GM21526 (cell line): ENCODE data around the gene FAM20C.

ENCODE experiments used
- ATAC-seq: cut with Tn5 transposase; IDR thresholded peaks from one replicate; pipeline ENCODE4 v1.9.1; 2021; ENCODE audit warnings: moderate library complexity; ENCODE audit not compliant: unreplicated experiment, low FRiP score

FAM20C gene

GRCh38 chr7:221978-222715 lies 29.8 kb downstream of the FAM20C start:
- ATAC-seq = no peak

GRCh38 chr7:222716-223041 lies 30.3 kb downstream of the FAM20C start:
- no peak for ATAC-seq

GRCh38 chr7:223118-223800 lies 30.9 kb downstream of the FAM20C start:
- no peak for ATAC-seq

DNA sequence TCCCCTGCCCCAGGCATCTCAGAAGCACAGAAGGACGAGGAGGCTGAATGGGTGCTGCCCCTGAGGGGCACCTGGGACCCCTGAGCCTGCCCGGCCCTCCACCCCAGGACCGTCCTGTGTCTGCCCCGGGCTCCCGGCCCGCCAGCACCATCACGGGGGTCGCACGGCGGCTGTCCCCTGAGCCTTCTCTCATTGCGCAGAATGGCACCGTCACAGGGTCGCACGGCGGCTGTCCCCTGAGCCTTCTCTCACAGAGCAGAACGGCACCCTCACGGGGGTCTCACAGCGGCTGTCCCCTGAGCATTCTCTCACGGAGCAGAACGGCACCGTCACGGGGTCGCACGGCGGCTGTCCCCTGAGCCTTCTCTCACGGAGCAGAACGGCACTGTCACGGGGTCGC lies 31.5 kb downstream of the FAM20C start:
- ATAC-seq = no peak

DNA sequence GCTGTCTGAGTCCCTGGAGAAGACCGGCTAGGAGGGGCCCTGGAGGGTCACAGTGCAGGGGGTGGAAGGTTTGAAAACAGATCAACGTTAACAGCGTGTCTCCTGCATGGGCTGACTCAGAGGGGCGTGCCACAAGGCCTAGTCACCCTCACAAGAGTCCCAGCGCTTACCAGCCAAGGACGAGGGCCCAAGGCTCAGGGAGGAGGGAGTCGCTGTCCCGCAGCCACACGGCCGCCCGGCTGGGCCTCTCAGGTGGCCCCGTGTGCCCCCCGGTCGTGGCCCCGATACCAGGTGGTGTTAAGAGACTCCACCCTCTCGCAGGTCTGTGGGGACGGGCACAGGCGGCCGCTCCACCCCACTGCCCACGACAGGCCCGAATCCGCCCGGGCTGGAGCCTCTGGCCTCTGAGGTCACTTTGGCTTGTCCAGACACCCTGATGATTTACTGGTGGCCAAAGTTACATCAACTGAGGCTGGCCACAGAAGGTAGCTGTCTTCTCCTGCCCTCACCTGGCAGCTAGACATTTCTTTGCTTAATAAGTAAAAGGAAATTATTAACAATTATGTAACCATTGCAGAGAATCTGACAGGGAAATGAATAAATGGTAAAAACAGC lies 34.0 kb downstream of the FAM20C start:
- no peak for ATAC-seq

DNA sequence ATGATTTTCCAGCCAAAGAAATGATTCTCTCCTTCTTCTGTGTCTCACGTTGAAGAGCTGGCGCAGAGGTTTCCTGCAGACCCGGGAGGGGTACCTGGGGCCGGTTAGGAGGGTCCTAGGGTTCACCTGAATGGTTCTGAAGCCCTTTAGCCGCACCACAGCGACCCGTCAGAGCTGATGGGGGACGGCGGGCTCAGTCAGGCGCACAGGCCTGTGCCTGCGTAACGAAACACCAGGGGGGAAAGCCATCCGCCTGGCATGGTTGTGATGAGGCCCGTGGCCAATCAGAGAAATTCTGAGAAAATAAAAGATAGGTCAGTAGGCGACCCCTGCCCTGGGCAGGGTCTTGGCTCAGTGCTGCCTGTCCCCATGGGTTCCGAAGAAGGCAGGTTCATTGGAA lies 35.6 kb downstream of the FAM20C start:
- ATAC-seq = no peak

DNA sequence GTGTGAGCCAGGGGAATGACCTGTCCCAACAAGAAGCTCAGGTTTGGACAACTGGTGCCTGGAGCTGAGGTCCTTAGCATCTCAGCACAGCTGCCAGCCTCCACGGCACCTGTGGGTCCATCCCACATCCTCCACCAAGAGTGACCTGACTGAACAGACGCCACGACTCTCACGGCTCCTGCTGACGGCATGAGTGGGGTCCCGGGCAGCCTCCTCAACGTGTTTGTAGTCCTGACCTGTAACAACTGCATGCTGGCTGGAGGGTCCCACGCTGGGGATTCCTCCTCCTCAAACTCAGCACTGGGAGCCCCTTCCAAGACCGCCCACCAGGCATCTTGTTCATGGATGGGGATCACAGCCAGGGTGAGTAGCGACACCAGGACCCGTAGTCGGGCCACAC lies 36.2 kb downstream of the FAM20C start:
- no peak for ATAC-seq

GRCh38 chr7:229184-229964 lies 37.0 kb downstream of the FAM20C start:
- no peak for ATAC-seq

DNA sequence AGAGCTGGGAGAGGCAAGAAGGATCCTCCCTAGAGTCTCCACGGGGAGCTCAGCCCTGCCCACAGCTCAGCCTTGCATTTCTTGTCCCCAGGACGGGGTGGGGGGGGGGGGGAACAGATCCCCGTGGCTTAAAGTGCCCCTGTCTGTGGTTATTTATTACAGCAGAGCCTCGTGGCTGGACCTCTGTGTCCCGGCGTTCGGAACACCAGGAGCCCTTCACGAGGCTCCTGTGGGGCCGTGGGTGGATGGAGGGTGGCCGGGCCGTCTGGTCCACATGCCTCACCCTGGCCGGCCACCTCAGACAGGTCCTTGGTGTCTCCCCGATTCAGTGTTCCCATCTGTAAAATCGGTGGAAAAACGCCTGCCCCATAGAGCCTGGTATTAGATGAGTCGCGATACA lies 37.9 kb downstream of the FAM20C start:
- ATAC-seq = no peak

DNA sequence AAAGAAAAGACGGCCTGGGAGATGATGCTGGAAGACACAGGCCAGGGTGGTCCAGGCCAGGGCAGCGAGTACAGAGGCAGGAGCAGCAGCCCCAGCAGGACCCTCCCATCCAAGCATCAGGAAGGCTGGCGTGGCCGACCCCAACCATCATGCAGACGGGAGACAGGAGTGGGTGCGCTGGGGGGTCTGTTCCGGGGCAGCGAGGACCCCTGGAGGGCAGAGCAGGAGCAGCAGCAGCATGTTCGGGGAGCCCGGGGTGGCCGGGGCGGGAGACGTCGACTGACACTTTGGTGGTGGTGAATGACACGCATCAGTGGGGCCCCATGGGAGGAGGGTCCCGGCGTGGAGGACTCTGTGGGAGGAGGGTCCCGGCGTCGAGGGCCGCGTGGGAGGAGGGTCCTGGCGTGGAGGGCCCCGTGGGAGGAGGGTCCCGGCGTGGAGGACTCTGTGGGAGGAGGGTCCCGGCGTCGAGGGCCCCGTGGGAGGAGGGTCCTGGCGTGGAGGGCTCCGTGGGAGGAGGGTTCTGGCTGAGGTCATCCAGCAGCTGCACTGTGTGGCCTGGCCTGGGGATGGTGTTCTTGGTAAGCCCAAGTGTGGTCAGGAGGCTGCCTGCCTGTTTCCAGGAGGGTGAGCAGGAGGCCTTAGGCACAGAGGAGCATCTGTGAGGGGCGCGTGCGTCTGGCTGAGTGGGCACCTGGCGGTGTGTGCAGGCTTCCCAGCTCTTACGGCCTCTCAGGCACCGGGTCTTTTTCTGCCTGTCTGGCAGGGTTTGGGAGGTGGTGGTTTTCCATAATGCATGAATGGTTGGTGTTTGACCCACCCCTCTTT lies 38.9 kb downstream of the FAM20C start:
- ATAC-seq = no peak

GRCh38 chr7:231858-232246 lies 39.5 kb downstream of the FAM20C start:
- ATAC-seq = no peak

GRCh38 chr7:232410-233248 lies 40.3 kb downstream of the FAM20C start:
- no peak for ATAC-seq

DNA sequence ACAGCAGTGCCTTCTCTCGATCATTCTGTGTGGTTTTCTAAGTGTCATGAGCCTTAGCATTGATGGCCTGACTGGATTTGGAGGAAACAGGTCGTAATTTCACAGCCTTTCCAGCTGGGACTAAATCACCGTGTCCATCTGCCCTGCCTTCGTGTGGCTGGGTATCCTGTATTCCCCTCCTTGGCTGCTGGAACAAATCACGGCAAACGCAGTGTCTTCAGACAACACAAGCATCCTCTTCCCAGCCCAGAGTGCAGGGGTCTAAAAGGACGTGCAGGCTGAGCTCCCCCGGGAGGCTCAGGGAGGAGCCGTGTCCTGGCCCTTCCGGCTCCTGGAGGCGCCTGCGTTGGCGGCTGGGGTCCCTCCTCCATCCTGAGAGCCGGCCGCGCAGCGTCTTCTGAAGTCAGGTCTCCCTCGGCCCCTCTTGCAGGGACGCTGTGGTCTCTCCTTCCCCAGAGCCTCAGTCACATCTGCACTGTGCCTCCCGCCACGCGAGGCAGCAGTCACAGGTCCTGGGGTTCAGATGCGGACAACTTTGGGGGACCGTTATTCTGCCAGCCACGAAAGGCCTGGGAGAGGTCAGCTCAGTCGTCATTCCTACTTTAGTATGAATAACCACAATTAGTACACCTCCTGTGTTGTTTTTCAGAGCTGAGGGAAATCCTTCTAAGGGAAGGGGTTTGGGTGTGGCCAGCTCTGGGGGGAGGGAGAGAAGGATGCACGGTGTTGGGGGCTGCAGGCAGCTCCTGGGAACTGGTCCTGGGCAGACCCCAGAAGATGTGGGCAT lies 41.1 kb downstream of the FAM20C start:
- ATAC-seq = no peak

GRCh38 chr7:234051-234707 lies 41.8 kb downstream of the FAM20C start:
- no peak for ATAC-seq

GRCh38 chr7:234708-235553 lies 42.6 kb downstream of the FAM20C start:
- no peak for ATAC-seq

GRCh38 chr7:235576-236395 lies 43.4 kb downstream of the FAM20C start:
- no peak for ATAC-seq

DNA sequence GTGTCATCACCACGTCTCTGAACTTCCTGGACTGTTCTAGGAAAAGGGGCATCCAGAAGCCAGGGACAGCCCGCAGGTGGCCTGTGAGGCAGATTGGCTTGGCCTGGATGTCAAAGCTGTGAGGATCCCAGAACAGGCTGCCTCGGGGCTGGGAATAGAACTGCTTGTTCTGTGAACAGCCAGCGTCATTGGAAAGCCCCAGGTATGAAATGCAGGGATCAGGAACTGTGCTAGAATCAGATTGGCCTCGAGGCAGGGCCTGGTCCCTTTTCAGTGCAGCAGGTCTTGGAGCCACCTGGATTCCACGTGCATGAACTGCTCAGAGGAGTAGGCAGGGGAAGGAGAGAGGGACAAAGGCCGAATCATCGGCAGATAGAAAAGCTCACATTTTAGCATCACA lies 44.6 kb downstream of the FAM20C start:
- ATAC-seq = no peak
